Measurements from ENCODE around the gene SPRED1. TPM values are rescaled to one million over a fixed set of nuclear protein-coding genes. Genes with fewer than 3 reads are reported as not detected.

The SPRED1 gene
- polyA plus RNA-seq, 2 of the 4 experiments (the other 2 are of a cell fraction), result 6.0 to 8.6 TPM

- H3K9me3 ChIP-seq, result no peaks in the 10 kb centered on the region
- ChIA-PET POLR2A (interaction anchor here (4.5 kb wide), 1 partner anchor 28 kb away, joined by 32 read pairs; the partner anchor contains the start of gene SPRED1), CTCF (no interaction called here)
- no peak for TF ChIP-seq CHD4 (IDR thresholded peaks at IDR 0.05; ENCODE audit: borderline replicate concordance)
- no peak for TF ChIP-seq FOXS1 (CRISPR knock-in tag; IDR thresholded peaks at IDR 0.05)
- TF ChIP-seq TFCP2L1 (CRISPR knock-in tag; IDR thresholded peaks at IDR 0.05), result no peak
- TF ChIP-seq ATOH8 (CRISPR knock-in tag; IDR thresholded peaks at IDR 0.05; ENCODE audit: low read depth), result no peak
- no peak for TF ChIP-seq RAD21 (conservative IDR thresholded peaks at IDR 0.05 in 1 of 2, IDR thresholded peaks at IDR 0.05 in 1 of 2)
- no peak for TF ChIP-seq JUNB (IDR thresholded peaks at IDR 0.05)
- TF ChIP-seq KDM5A (IDR thresholded peaks at IDR 0.05), result no peak
- TF ChIP-seq BCL3 (IDR thresholded peaks at IDR 0.05), result no peak
- TF ChIP-seq SREBF2 (IDR thresholded peaks at IDR 0.05), result no peak
- no peak for TF ChIP-seq FOSB (CRISPR knock-in tag; IDR thresholded peaks at IDR 0.05)
- no peak for TF ChIP-seq SMC3 (IDR thresholded peaks at IDR 0.05)
- TF ChIP-seq CBX8 (IDR thresholded peaks at IDR 0.05), result no peak
- no peak for TF ChIP-seq PBX3 (IDR thresholded peaks at IDR 0.05)
- no peak for TF ChIP-seq CEBPB (IDR thresholded peaks at IDR 0.05)
- TF ChIP-seq EHF (CRISPR knock-in tag; IDR thresholded peaks at IDR 0.05), result no peak
- TF ChIP-seq REST (IDR thresholded peaks at IDR 0.05), result no peak
- no peak for TF ChIP-seq JUN (IDR thresholded peaks at IDR 0.05)
- ATAC-seq (no peak), FAIRE-seq (no peak), DNase-seq (ENCODE audit: low read depth in 1 of 2, low spot score in 1 of 2) (no peak)
- no peak overlapping the region for H3K27ac ChIP-seq
- peaks cover 14% of the 10 kb centered on the region for H3K4me1 ChIP-seq
- H3K4me2 ChIP-seq, result no peak overlapping the region
- H3K4me3 ChIP-seq, result no peak overlapping the region
- 86% methylated on average over 2 of the region's 2 CpGs for WGBS (ENCODE audit: missing lambda C conversion rate)
Measured at GRCh38 chr15:38224486-38224885, 28.1 kb upstream of the SPRED1 start.

- ChIA-PET POLR2A (interaction anchor here (4.5 kb wide), 1 partner anchor 27 kb away, joined by 32 read pairs; the partner anchor contains the start of gene SPRED1), CTCF (no interaction called here)
- 89% methylated on average over 1 of the region's 1 CpG for WGBS (ENCODE audit: missing lambda C conversion rate)
- no peaks in the 10 kb centered on the region for H3K9me3 ChIP-seq
- no peak for DNase-seq (ENCODE audit: low read depth in 1 of 2, low spot score in 1 of 2)
- no peak for FAIRE-seq
- TF ChIP-seq CBX2 (IDR thresholded peaks at IDR 0.05; ENCODE audit: borderline replicate concordance, low read depth) (no peak), MAFK (IDR thresholded peaks at IDR 0.05; ENCODE audit: partially characterized antibody) (no peak), ELK1 (IDR thresholded peaks at IDR 0.05; ENCODE audit: low read depth, low read length) (no peak), HOXB13 (CRISPR knock-in tag; IDR thresholded peaks at IDR 0.05; ENCODE audit: low read depth) (no peak), JUNB (IDR thresholded peaks at IDR 0.05) (no peak), NR3C1 (IDR thresholded peaks at IDR 0.05) (no peak), BHLHE40 (IDR thresholded peaks at IDR 0.05; ENCODE audit: low read depth, low read length) (no peak), PBX3 (IDR thresholded peaks at IDR 0.05) (no peak), RNF2 (IDR thresholded peaks at IDR 0.05; ENCODE audit: borderline replicate concordance, low read depth) (no peak), SMC3 (IDR thresholded peaks at IDR 0.05) (no peak), SREBF2 (IDR thresholded peaks at IDR 0.05) (no peak)
- no peak overlapping the region for H3K4me2 ChIP-seq
- peaks cover 14% of the 10 kb centered on the region for H3K4me1 ChIP-seq
- ATAC-seq, result no peak
- no peak overlapping the region for H3K27ac ChIP-seq
- no peak overlapping the region for H3K4me3 ChIP-seq
Measured at GRCh38 chr15:38225381-38225780, 27.3 kb upstream of the SPRED1 start.

All from A549 (cell line).